LNCAP (cell line): ENCODE measurements around the gene LNX1.
A peak's percentile ranks its signal among the peaks of the same experiment; 100 is the strongest.

Experiments used
- CTCF ChIP-seq: fragments of 450-650 bp; IDR thresholded peaks from 2 replicates; pipeline ENCODE4 v1.5.1; 2017; ENCODE audit warnings: mild to moderate bottlenecking

The LNX1 gene

GRCh38 chr4:53614591-53614990 lies 23.3 kb upstream of the LNX1 start:
- no peak for TF ChIP-seq CTCF

DNA sequence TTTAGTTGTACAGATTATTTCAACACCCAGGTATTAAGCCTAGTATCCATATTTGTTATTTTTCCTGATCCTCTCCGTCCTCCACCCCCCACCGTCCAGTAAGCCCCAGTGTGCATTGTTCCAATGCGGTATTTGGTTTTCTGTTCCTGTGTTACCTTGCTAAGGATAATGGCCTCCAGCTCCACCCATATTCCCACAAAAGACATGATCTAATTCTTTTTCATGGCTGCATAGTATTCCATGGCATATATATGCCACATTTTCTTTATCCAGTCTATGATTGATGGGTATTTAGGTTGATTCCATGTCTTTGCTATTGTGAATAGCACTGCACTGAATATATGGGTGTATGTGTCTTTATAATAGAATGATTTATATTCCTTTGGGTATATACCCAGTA lies 22.1 kb upstream of the LNX1 start:
- TF ChIP-seq CTCF = no peak

DNA sequence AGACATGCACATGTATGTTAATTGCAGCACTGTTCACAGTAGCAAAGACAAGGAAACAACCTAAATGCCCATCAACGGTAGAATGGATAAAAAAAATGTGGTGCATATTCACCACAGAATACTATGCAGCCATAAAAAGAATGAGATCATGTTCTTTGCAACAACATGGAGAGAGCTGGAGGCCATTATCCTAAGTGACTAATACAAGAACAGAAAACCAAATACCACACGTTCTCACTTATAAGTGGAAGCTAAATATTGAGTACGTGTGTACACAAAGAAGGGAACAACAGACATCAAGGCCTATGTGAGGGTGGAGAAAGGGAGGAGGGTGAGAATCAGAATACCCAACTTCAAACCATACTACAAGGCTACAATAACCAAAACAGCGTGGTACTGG lies 17.4 kb upstream of the LNX1 start:
- no peak for TF ChIP-seq CTCF

GRCh38 chr4:53608242-53608641 lies 17.0 kb upstream of the LNX1 start:
- TF ChIP-seq CTCF = no peak

GRCh38 chr4:53605783-53606182 lies 14.5 kb upstream of the LNX1 start:
- no peak for TF ChIP-seq CTCF

DNA sequence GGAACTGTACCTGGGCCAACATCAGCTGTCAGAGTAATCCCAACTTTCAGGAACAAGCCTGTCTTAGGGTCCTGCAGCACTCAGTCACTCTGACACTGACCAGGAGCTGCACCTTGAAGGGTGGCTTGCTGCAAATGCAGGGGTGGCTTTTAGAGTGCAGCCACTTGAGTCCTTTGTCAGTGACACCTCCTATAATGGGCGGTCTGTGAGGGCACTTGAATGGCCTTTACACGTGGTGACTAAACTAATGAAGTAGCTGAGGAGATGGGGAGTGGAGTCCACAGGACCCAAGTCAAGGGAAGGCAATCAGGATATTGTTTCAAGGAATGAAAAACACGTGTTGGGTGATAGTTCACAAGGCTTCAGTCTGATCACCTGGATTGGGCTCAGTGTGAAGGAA lies 11.1 kb upstream of the LNX1 start:
- TF ChIP-seq CTCF = no peak

DNA sequence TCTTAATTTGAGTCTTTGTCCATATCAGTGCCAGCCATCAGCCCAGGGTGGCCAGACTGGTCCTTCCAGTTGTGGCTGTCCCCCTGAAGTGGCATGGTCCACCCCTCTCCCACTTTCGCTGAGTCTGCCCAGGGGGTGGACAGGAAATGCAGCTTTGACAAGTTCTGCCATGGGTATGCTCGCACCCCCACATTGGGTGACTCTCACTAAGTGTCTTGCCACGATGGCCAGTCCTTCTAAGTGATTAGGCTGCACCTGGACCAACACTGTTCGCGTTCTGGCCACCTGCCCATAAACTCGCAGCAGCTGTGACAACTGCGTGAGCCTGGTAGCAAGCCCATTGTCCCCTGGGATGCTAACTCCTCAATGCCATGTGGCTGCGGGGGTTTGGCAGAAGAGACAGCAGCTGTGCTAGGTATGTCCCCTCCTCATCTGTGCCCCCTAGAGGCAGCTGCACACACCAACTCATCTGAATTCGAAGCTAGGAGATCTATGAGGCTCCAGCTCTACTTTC lies 10.0 kb upstream of the LNX1 start:
- peak; percentile 16; the same call in 1 of the 2 replicates for TF ChIP-seq CTCF

- no peak for TF ChIP-seq CTCF
Observed at GRCh38 chr4:53599632-53600031, 8.3 kb upstream of the LNX1 start.
